ENCODE measurements around the gene KRTAP10-3. TPM values are rescaled to one million over a fixed set of nuclear protein-coding genes. Genes with fewer than 3 reads are reported as not detected.

KRTAP10-3 gene
- polyA plus RNA-seq, 2 of the 4 experiments (the other 2 are of a cell fraction), result not detected

DNA sequence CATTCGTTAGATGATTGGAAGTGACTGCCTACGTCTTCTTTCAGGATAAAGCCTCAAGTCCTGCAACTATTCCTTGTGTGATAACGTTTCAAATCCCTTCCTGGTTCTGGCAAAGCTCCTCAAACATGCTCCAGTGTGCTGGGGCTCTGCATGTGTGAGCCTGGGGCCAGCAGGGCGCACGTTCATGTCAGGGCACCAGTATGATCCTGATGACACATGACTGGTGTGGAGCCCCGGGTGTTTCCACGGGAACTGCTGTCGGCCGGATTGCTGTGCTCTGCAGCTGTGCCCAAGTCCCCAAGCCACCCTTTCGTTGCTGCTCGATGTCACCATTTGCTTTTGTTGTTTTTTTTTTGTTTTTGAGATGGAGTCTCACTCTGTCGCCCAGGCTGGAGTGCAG, 39.9 kb downstream of the KRTAP10-3 start:
- ChIA-PET POLR2A (no interaction called here), CTCF (interaction anchor here (0.6 to 1.8 kb wide), 3 partner anchors 15 to 274 kb away, joined by 3 to 5 read pairs (median 3); no protein-coding TSS in a partner anchor)
- TF ChIP-seq HDAC2 (IDR thresholded peaks at IDR 0.05), result no peak
- no peak for TF ChIP-seq REST (IDR thresholded peaks at IDR 0.05)
- TF ChIP-seq RCOR1 (IDR thresholded peaks at IDR 0.05; ENCODE audit: low read depth, low read length), result no peak
- no peak for TF ChIP-seq EHF (CRISPR knock-in tag; IDR thresholded peaks at IDR 0.05)
- TF ChIP-seq, protein P1, sequence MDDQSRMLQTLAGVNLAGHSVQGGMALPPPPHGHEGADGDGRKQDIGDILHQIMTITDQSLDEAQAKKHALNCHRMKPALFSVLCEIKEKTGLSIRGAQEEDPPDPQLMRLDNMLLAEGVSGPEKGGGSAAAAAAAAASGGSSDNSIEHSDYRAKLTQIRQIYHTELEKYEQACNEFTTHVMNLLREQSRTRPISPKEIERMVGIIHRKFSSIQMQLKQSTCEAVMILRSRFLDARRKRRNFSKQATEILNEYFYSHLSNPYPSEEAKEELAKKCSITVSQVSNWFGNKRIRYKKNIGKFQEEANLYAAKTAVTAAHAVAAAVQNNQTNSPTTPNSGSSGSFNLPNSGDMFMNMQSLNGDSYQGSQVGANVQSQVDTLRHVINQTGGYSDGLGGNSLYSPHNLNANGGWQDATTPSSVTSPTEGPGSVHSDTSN (IDR thresholded peaks at IDR 0.05), result no peak
- TF ChIP-seq USF2 (IDR thresholded peaks at IDR 0.05), result no peak
- no peak for ATAC-seq
- H3K4me3 ChIP-seq, result no peak overlapping the region
- no peaks in the 10 kb centered on the region for H3K4me1 ChIP-seq
- H3K27ac ChIP-seq, result no peak overlapping the region
- no peak for DNase-seq (ENCODE audit: low read depth in 1 of 2, low spot score in 1 of 2)
- no peaks in the 10 kb centered on the region for H3K9me3 ChIP-seq
- FAIRE-seq, result no peak
- 45% methylated on average over 11 of the region's 12 CpGs for WGBS (ENCODE audit: missing lambda C conversion rate)
- H3K4me2 ChIP-seq, result no peak overlapping the region

DNA sequence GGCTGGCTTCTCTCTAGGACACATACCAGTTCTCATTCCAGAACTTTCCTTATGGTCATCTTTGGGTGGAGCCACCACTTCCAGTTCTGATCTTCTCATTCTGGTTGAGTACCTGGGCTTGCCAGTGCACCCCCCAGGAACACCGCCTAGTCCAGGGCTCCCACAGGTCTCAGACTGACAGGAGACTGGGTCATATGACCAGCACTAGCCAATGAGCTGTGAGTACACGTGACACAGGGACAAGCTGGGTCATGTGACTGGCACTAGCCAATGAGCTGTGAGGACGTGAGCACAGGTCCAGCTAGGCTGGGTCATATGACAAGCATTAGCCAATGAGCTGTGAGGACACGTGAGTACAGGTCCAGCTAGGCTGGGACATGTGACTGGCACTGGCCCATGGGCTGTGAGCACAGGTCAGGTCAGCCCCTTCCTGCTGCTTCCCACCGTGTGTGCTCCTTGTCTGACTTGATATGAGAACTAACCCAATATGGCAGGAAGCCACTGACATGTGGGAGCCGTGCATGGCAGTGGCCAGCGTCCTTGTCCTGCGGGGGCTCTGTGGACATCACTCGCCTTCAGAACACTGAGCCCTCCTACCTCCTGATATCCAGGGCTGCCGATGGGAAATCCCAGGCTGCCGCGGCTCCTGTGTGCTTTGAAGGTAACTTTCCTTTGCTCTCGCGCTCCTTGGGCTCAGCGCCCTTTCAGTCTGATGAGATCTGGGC, 41.3 kb downstream of the KRTAP10-3 start:
- no peaks in the 10 kb centered on the region for H3K9me3 ChIP-seq
- CTCF ChIA-PET, result interaction anchor here (1.8 kb wide), 1 partner anchor 225 kb away, joined by 5 read pairs; no protein-coding TSS in a partner anchor
- H3K4me2 ChIP-seq, result no peak overlapping the region
- TF ChIP-seq HOXB5 (CRISPR knock-in tag; IDR thresholded peaks at IDR 0.05) (no peak), KDM5A (IDR thresholded peaks at IDR 0.05) (peak; percentile 45; the same call in 1 of the 2 replicates), CBX2 (IDR thresholded peaks at IDR 0.05; ENCODE audit: borderline replicate concordance, low read depth) (no peak), USF2 (IDR thresholded peaks at IDR 0.05) (peak; percentile 99), NPAS2 (CRISPR knock-in tag; IDR thresholded peaks at IDR 0.05; ENCODE audit: borderline replicate concordance) (peak; percentile 85)
- ATAC-seq, result peak; percentile 35 to 96; a peak in 5 of 6 replicates
- POLR2A ChIA-PET, result no interaction called here
- WGBS (ENCODE audit: missing lambda C conversion rate), result 61% methylated on average over 14 of the region's 15 CpGs
- no peak overlapping the region for H3K27ac ChIP-seq
- no peak overlapping the region; the same call in 2 of the 3 replicates for H3K4me3 ChIP-seq
- H3K4me1 ChIP-seq, result no peaks in the 10 kb centered on the region
- FAIRE-seq, result no peak
- peak; percentile 53 to 93 for DNase-seq (ENCODE audit: low read depth in 1 of 2, low spot score in 1 of 2)

DNA sequence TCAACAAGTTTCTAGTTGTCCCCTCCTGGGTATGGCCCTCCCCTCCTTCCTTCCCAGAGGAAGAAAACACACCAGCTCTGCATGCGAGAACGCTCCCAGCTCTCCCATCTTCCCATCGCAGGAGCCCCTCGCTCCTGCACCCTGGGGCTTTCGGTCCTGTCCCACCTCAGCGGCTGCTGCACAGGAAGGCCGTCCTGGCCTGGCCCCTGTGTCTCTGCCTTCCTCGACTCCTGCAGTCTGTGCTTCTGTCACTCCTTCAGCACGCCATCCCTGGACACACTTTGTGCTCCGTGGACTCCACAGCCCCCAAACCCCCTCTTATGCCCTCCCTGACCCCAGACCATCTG, 41.8 kb downstream of the KRTAP10-3 start:
- no peak overlapping the region for H3K4me2 ChIP-seq
- FAIRE-seq (no peak), DNase-seq (ENCODE audit: low read depth in 1 of 2, low spot score in 1 of 2) (no peak), ATAC-seq (no peak)
- POLR2A ChIA-PET, result interaction anchor here (0.6 kb wide), 1 partner anchor 9 kb away, joined by 3 read pairs; no protein-coding TSS in a partner anchor
- CTCF ChIA-PET, result interaction anchor here (1.2 kb wide), 1 partner anchor 41 kb away, joined by 3 read pairs; no protein-coding TSS in a partner anchor
- H3K9me3 ChIP-seq, result no peaks in the 10 kb centered on the region
- no peak overlapping the region for H3K4me3 ChIP-seq
- 72% methylated on average over 10 of the region's 10 CpGs for WGBS (ENCODE audit: missing lambda C conversion rate)
- H3K27ac ChIP-seq, result no peak overlapping the region
- no peaks in the 10 kb centered on the region for H3K4me1 ChIP-seq
- TF ChIP-seq, protein P2, sequence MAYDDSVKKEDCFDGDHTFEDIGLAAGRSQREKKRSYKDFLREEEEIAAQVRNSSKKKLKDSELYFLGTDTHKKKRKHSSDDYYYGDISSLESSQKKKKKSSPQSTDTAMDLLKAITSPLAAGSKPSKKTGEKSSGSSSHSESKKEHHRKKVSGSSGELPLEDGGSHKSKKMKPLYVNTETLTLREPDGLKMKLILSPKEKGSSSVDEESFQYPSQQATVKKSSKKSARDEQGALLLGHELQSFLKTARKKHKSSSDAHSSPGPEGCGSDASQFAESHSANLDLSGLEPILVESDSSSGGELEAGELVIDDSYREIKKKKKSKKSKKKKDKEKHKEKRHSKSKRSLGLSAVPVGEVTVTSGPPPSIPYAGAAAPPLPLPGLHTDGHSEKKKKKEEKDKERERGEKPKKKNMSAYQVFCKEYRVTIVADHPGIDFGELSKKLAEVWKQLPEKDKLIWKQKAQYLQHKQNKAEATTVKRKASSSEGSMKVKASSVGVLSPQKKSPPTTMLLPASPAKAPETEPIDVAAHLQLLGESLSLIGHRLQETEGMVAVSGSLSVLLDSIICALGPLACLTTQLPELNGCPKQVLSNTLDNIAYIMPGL (CRISPR knock-in tag; IDR thresholded peaks at IDR 0.05; ENCODE audit: borderline replicate concordance), result no peak
- no peak for TF ChIP-seq PHF8 (IDR thresholded peaks at IDR 0.05; ENCODE audit: borderline replicate concordance, low read depth)
- no peak for TF ChIP-seq JUN (IDR thresholded peaks at IDR 0.05)
- no peak for TF ChIP-seq HOXB13 (CRISPR knock-in tag; IDR thresholded peaks at IDR 0.05; ENCODE audit: low read depth)
- TF ChIP-seq BCL3 (IDR thresholded peaks at IDR 0.05), result no peak
- no peak for TF ChIP-seq CHD2 (IDR thresholded peaks at IDR 0.05; ENCODE audit: low read length, partially characterized antibody)
- no peak for TF ChIP-seq ZFP36 (IDR thresholded peaks at IDR 0.05; ENCODE audit: borderline replicate concordance, partially characterized antibody)
- no peak for TF ChIP-seq FOSL2 (IDR thresholded peaks at IDR 0.05)
- no peak for TF ChIP-seq FOSL2 (CRISPR knock-in tag; IDR thresholded peaks at IDR 0.05)
- no peak for TF ChIP-seq NR3C1 (IDR thresholded peaks at IDR 0.05)
- TF ChIP-seq GATA3 (IDR thresholded peaks at IDR 0.05; ENCODE audit: borderline replicate concordance), result no peak
- TF ChIP-seq MYC (IDR thresholded peaks at IDR 0.05; ENCODE audit: borderline replicate concordance, low read length), result no peak

All from A549 (cell line).